Astrocyte (in vitro differentiated cells and primary cell): ENCODE measurements around the gene RXYLT1.

Experiments
- EZH2 ChIP-seq: IDR thresholded peaks from 2 replicates; pipeline ENCODE4 v1.6.1; 2012; ENCODE audit warnings: mild to moderate bottlenecking, low read length, inconsistent platforms; ENCODE audit not compliant: insufficient read depth
- TF ChIP-seq, protein P1 (sequence below): IDR thresholded peaks from 2 replicates; pipeline ENCODE4 v1.5.1; 2011; ENCODE audit warnings: low read depth, mild to moderate bottlenecking, inconsistent platforms, low read length, moderate library complexity; ENCODE audit not compliant: insufficient read depth

GRCh38 chr12:63790608-63790945 is 10.9 kb downstream of the RXYLT1 start:
- TF ChIP-seq, protein P1, sequence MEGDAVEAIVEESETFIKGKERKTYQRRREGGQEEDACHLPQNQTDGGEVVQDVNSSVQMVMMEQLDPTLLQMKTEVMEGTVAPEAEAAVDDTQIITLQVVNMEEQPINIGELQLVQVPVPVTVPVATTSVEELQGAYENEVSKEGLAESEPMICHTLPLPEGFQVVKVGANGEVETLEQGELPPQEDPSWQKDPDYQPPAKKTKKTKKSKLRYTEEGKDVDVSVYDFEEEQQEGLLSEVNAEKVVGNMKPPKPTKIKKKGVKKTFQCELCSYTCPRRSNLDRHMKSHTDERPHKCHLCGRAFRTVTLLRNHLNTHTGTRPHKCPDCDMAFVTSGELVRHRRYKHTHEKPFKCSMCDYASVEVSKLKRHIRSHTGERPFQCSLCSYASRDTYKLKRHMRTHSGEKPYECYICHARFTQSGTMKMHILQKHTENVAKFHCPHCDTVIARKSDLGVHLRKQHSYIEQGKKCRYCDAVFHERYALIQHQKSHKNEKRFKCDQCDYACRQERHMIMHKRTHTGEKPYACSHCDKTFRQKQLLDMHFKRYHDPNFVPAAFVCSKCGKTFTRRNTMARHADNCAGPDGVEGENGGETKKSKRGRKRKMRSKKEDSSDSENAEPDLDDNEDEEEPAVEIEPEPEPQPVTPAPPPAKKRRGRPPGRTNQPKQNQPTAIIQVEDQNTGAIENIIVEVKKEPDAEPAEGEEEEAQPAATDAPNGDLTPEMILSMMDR = no peak
- TF ChIP-seq EZH2 = no peak
